H9 (cell line): ENCODE results near the gene ODR4. TPM values are rescaled to one million over a fixed set of nuclear protein-coding genes. Genes with fewer than 3 reads are reported as not detected.

ENCODE experiments used
- DNase-seq: peaks from one replicate; pipeline ENCODE4 v3.0.0-alpha.2; 2017
- H2AFZ ChIP-seq: one replicate; pipeline ENCODE4 v1.6.1; 2013; ENCODE audit warnings: mild to moderate bottlenecking, low read length, control low read depth, moderate library complexity
- H2AK5ac ChIP-seq: 2 replicates; pipeline ENCODE4 v1.6.1; 2013; ENCODE audit warnings: low read length, control low read depth, mixed read lengths; ENCODE audit not compliant: insufficient read length
- H2BK120ac ChIP-seq: one replicate; pipeline ENCODE4 v1.6.1; 2013; ENCODE audit warnings: low read depth, mild to moderate bottlenecking, low read length, control low read depth, inconsistent platforms; ENCODE audit not compliant: poor library complexity, severe bottlenecking
- H2BK12ac ChIP-seq: 2 replicates; pipeline ENCODE4 v1.6.1; 2013; ENCODE audit warnings: low read length, control low read depth, mixed read lengths, low read depth; ENCODE audit not compliant: insufficient read length
- H2BK15ac ChIP-seq: 2 replicates; pipeline ENCODE4 v1.6.1; 2013; ENCODE audit warnings: low read depth, low read length, control low read depth
- H2BK20ac ChIP-seq: one replicate; pipeline ENCODE4 v1.6.1; 2013; ENCODE audit warnings: low read depth, mild to moderate bottlenecking, low read length, control low read depth, inconsistent platforms; ENCODE audit not compliant: poor library complexity, severe bottlenecking
- H2BK5ac ChIP-seq: 2 replicates; pipeline ENCODE4 v1.6.1; 2013; ENCODE audit warnings: low read length, control low read depth, mixed read lengths; ENCODE audit not compliant: insufficient read length
- H3K14ac ChIP-seq: 2 replicates; pipeline ENCODE4 v1.6.1; 2013; ENCODE audit warnings: low read length, control low read depth; ENCODE audit not compliant: insufficient read depth
- H3K18ac ChIP-seq: 2 replicates; pipeline ENCODE4 v1.6.1; 2013; ENCODE audit warnings: low read depth, mild to moderate bottlenecking, mixed read lengths, low read length, control low read depth; ENCODE audit not compliant: insufficient read length
- H3K23ac ChIP-seq: 2 replicates; pipeline ENCODE4 v1.6.1; 2013; ENCODE audit warnings: low read length, control low read depth, mixed read lengths, low read depth; ENCODE audit not compliant: insufficient read length
- H3K23me2 ChIP-seq: 2 replicates; pipeline ENCODE4 v1.6.1; 2013; ENCODE audit warnings: low read depth, mild to moderate bottlenecking, mixed read lengths, low read length, control low read depth; ENCODE audit not compliant: insufficient read length, poor library complexity, severe bottlenecking
- H3K27ac ChIP-seq: 2 replicates; pipeline ENCODE4 v1.5.1; 2013; ENCODE audit warnings: low read length, control low read depth, mixed read lengths, low read depth; ENCODE audit not compliant: insufficient read length
- H3K27me3 ChIP-seq: 2 replicates; pipeline ENCODE4 v1.6.1; 2013; ENCODE audit warnings: low read length, control low read depth, inconsistent platforms; ENCODE audit not compliant: insufficient read depth
- H3K4ac ChIP-seq: 2 replicates; pipeline ENCODE4 v1.6.1; 2013; ENCODE audit warnings: low read depth, mild to moderate bottlenecking, control low read depth, inconsistent platforms, low read length, moderate library complexity
- H3K4me1 ChIP-seq: 2 replicates; pipeline ENCODE4 v1.6.1; 2013; ENCODE audit warnings: low read length, control low read depth, inconsistent platforms; ENCODE audit not compliant: insufficient read depth
- H3K4me2 ChIP-seq: 2 replicates; pipeline ENCODE4 v1.6.1; 2013; ENCODE audit warnings: low read length, control low read depth, mixed read lengths; ENCODE audit not compliant: insufficient read length, insufficient read depth
- H3K56ac ChIP-seq: 2 replicates; pipeline ENCODE4 v1.6.1; 2013; ENCODE audit warnings: low read depth, mild to moderate bottlenecking, mixed read lengths, low read length, control low read depth; ENCODE audit not compliant: insufficient read length
- H3K79me1 ChIP-seq: 2 replicates; pipeline ENCODE4 v1.6.1; 2013; ENCODE audit warnings: low read depth, mild to moderate bottlenecking, moderate library complexity, low read length, control low read depth, inconsistent platforms; ENCODE audit not compliant: insufficient read depth, poor library complexity, severe bottlenecking
- H3K79me2 ChIP-seq: 2 replicates; pipeline ENCODE4 v1.6.1; 2013; ENCODE audit warnings: low read length, control low read depth, inconsistent platforms; ENCODE audit not compliant: insufficient read depth
- H3K9ac ChIP-seq: 2 replicates; pipeline ENCODE4 v1.6.1; 2013; ENCODE audit warnings: low read length, control low read depth, mixed read lengths; ENCODE audit not compliant: insufficient read length; ENCODE audit errors: extremely low read depth
- H3K9me3 ChIP-seq: one replicate; pipeline ENCODE4 v1.6.1; 2013; ENCODE audit warnings: low read depth, low read length, inconsistent platforms; ENCODE audit not compliant: control insufficient read depth
- H3T11ph ChIP-seq: one replicate; pipeline ENCODE4 v1.6.1; 2013; ENCODE audit warnings: mild to moderate bottlenecking, low read length, control low read depth, inconsistent platforms
- H4K20me1 ChIP-seq: one replicate; pipeline ENCODE4 v1.6.1; 2013; ENCODE audit not compliant: control insufficient read depth, insufficient read length, insufficient read depth
- H4K5ac ChIP-seq: 2 replicates; pipeline ENCODE4 v1.6.1; 2013; ENCODE audit warnings: low read depth, mild to moderate bottlenecking, mixed read lengths, low read length, control low read depth; ENCODE audit not compliant: insufficient read length
- H4K8ac ChIP-seq: replicated peaks from 2 replicates; pipeline ENCODE4 v1.6.1; 2013; ENCODE audit warnings: low read length, control low read depth, mixed read lengths, low read depth; ENCODE audit not compliant: insufficient read length
- H4K91ac ChIP-seq: 2 replicates; pipeline ENCODE4 v1.6.1; 2013; ENCODE audit warnings: low read depth, mild to moderate bottlenecking, moderate library complexity, mixed read lengths, low read length, control low read depth; ENCODE audit not compliant: insufficient read length
- H3K27ac Mint-ChIP-seq, 3 experiments: 2 replicates in 2 of 3; 3 replicates in 1 of 3; pipeline ENCODE4 v1.8.0; 2020 to 2021; ENCODE audit warnings: mixed read lengths in 3 of 3, mild to moderate bottlenecking in 1 of 3, moderate library complexity in 1 of 3
- H3K27me3 Mint-ChIP-seq: 2 replicates; pipeline ENCODE4 v1.8.0; 2021; ENCODE audit warnings: low read depth, mild to moderate bottlenecking, moderate library complexity, mixed read lengths
- H3K36me3 Mint-ChIP-seq, 3 experiments: 2 replicates in 2 of 3; 3 replicates in 1 of 3; pipeline ENCODE4 v1.8.0; 2020 to 2021; ENCODE audit warnings: low read depth in 3 of 3, mixed read lengths in 3 of 3; ENCODE audit not compliant: insufficient read depth in 1 of 3
- H3K4me1 Mint-ChIP-seq, 2 experiments: 2 replicates each; pipeline ENCODE4 v1.8.0; 2020; ENCODE audit warnings: mixed read lengths in 2 of 2
- H3K4me3 Mint-ChIP-seq, 2 experiments: 2 replicates in 1 of 2; 3 replicates in 1 of 2; pipeline ENCODE4 v1.8.0; 2020 to 2021; ENCODE audit warnings: mild to moderate bottlenecking in 2 of 2, mixed read lengths in 2 of 2, moderate library complexity in 1 of 2
- H3K9me3 Mint-ChIP-seq, 2 experiments: 2 replicates in 1 of 2; 3 replicates in 1 of 2; pipeline ENCODE4 v1.8.0; 2020; ENCODE audit warnings: mild to moderate bottlenecking in 2 of 2, mixed read lengths in 2 of 2, moderate library complexity in 1 of 2
- CTCF ChIP-seq: fragments of 200-600 bp; sonication (generic); conservative IDR thresholded peaks from 3 replicates; pipeline ENCODE4 v1.8.0; 2021; ENCODE audit warnings: antibody characterized with exemption, mild to moderate bottlenecking
- total RNA-seq: library from RNA; stranded (reverse); gene quantifications from 2 replicates; pipeline ENCODE4 v1.2.1, GENCODE V29; 2021

Gene ODR4
- total RNA-seq, 1 experiment from 2014 or later = 17.1 TPM

GRCh38 chr1:186420311-186420710 is 44.7 kb downstream of the ODR4 start:
- DNase-seq = no peak
- H3K9ac ChIP-seq = no peak overlapping the region
- H2BK5ac ChIP-seq = no peak overlapping the region
- no peak overlapping the region for H2BK12ac ChIP-seq
- H3K36me3 Mint-ChIP-seq = peaks cover 4 to 25% (median 14%) of the 10 kb centered on the region in 3 experiments; a peak in 6 of 7 replicates
- H3K27ac Mint-ChIP-seq = peak overlapping the region in 1 of 3 experiments; percentile 46; a peak in 2 of 7 replicates
- H4K91ac ChIP-seq = no peak overlapping the region
- H3K9me3 ChIP-seq = no peaks in the 10 kb centered on the region
- no peaks in the 10 kb centered on the region for H3K4me1 ChIP-seq
- no peak overlapping the region for H2BK120ac ChIP-seq
- H2AFZ ChIP-seq = no peak overlapping the region
- no peak overlapping the region for H2BK20ac ChIP-seq
- no peak overlapping the region for H3K4ac ChIP-seq
- no peaks in the 10 kb centered on the region for H3K27me3 ChIP-seq
- no peaks in the 10 kb centered on the region for H3K4me1 Mint-ChIP-seq
- H3K14ac ChIP-seq = no peak overlapping the region
- H3K23ac ChIP-seq = no peak overlapping the region
- no peaks in the 10 kb centered on the region for H3K79me1 ChIP-seq
- no peaks in the 10 kb centered on the region for H3K27me3 Mint-ChIP-seq
- no peak overlapping the region for H3K4me2 ChIP-seq
- no peak for TF ChIP-seq CTCF
- no peak overlapping the region for H3K18ac ChIP-seq
- H3K4me3 Mint-ChIP-seq = no peak overlapping the region
- H4K5ac ChIP-seq = no peak overlapping the region
- H3K9me3 Mint-ChIP-seq = no peaks in the 10 kb centered on the region
- no peak overlapping the region for H3T11ph ChIP-seq
- H3K27ac ChIP-seq = no peak overlapping the region
- no peak overlapping the region for H2AK5ac ChIP-seq
- no peak overlapping the region for H3K56ac ChIP-seq
- no peaks in the 10 kb centered on the region for H3K23me2 ChIP-seq
- no peaks in the 10 kb centered on the region for H3K79me2 ChIP-seq
- no peak overlapping the region for H4K8ac ChIP-seq
- H4K20me1 ChIP-seq = no peaks in the 10 kb centered on the region
- H2BK15ac ChIP-seq = no peak overlapping the region
